Calu3 (cell line): ENCODE measurements around the gene CCDC171. TPM values are rescaled to one million over a fixed set of nuclear protein-coding genes. Genes with fewer than 3 reads are reported as not detected.
A peak's percentile ranks its signal among the peaks of the same experiment; 100 is the strongest.

Experiments
- BruUV-seq: library from RNA; stranded (reverse); fragments of 400-500 nt; replicated peaks from 2 replicates; lab custom pipeline; 2021; lab: Mats Ljungman, UMichigan
- CTCF ChIA-PET: fragments of 300-600 bp; sonication (Branson Sonifier 250); formaldehyde crosslinking; loops from one replicate; lab custom pipeline; 2022; ENCODE audit warnings: antibody characterized with exemption; lab: Charles Lee
- DNase-seq: peaks from one replicate; pipeline ENCODE4 v3.0.0; 2022
- H3K27ac Mint-ChIP-seq: one replicate; pipeline ENCODE4 v1.8.0; 2022; ENCODE audit warnings: mixed read lengths; ENCODE audit not compliant: unreplicated experiment
- H3K27me3 Mint-ChIP-seq: one replicate; pipeline ENCODE4 v1.8.0; 2022; ENCODE audit warnings: mixed read lengths; ENCODE audit not compliant: unreplicated experiment
- H3K36me3 Mint-ChIP-seq: one replicate; pipeline ENCODE4 v1.8.0; 2022; ENCODE audit warnings: mild to moderate bottlenecking, moderate library complexity, mixed read lengths; ENCODE audit not compliant: insufficient read depth, unreplicated experiment
- H3K4me1 Mint-ChIP-seq: one replicate; pipeline ENCODE4 v1.8.0; 2022; ENCODE audit warnings: mild to moderate bottlenecking, low read depth, mixed read lengths; ENCODE audit not compliant: unreplicated experiment
- H3K4me3 Mint-ChIP-seq: one replicate; pipeline ENCODE4 v1.8.0; 2022; ENCODE audit warnings: mild to moderate bottlenecking, low read depth, moderate library complexity, mixed read lengths; ENCODE audit not compliant: unreplicated experiment
- H3K9me3 Mint-ChIP-seq: one replicate; pipeline ENCODE4 v1.8.0; 2022; ENCODE audit warnings: low read depth, mixed read lengths; ENCODE audit not compliant: unreplicated experiment
- intact Hi-C: fragments of 100-400 bp; cut with micrococcal nuclease; formaldehyde crosslinking; loops from one replicate; pipeline ENCODE4 v1.10.0; 2022; ENCODE audit not compliant: unreplicated experiment
- total RNA-seq: library from RNA; stranded (reverse); gene quantifications from 2 replicates; pipeline ENCODE4 v1.2.3, GENCODE V29; 2022
- TF ChIP-seq, protein P1 (sequence below): fragments of 200-600 bp; IDR thresholded peaks from one replicate; pipeline ENCODE4 v1.8.0; 2022; ENCODE audit warnings: antibody characterized with exemption; ENCODE audit not compliant: unreplicated experiment

CCDC171 gene
- total RNA-seq, 1 experiment from 2014 or later: 2.1 TPM

- intact Hi-C loops: no loop called here
- Mint-ChIP-seq H3K36me3 (no peaks in the 10 kb centered on the region), H3K4me1 (peaks cover 17% of the 10 kb centered on the region), H3K27ac (no peak overlapping the region), H3K4me3 (no peak overlapping the region), H3K27me3 (no peaks in the 10 kb centered on the region), H3K9me3 (no peaks in the 10 kb centered on the region)
- TF ChIP-seq, protein P1, sequence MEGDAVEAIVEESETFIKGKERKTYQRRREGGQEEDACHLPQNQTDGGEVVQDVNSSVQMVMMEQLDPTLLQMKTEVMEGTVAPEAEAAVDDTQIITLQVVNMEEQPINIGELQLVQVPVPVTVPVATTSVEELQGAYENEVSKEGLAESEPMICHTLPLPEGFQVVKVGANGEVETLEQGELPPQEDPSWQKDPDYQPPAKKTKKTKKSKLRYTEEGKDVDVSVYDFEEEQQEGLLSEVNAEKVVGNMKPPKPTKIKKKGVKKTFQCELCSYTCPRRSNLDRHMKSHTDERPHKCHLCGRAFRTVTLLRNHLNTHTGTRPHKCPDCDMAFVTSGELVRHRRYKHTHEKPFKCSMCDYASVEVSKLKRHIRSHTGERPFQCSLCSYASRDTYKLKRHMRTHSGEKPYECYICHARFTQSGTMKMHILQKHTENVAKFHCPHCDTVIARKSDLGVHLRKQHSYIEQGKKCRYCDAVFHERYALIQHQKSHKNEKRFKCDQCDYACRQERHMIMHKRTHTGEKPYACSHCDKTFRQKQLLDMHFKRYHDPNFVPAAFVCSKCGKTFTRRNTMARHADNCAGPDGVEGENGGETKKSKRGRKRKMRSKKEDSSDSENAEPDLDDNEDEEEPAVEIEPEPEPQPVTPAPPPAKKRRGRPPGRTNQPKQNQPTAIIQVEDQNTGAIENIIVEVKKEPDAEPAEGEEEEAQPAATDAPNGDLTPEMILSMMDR: no peak
- BruUV-seq: no TSS peak
- CTCF ChIA-PET: no interaction called here
- DNase-seq: no peak
These were observed 10.2 kb upstream of the CCDC171 start for GRCh38 chr9:15542624-15543023.

DNA sequence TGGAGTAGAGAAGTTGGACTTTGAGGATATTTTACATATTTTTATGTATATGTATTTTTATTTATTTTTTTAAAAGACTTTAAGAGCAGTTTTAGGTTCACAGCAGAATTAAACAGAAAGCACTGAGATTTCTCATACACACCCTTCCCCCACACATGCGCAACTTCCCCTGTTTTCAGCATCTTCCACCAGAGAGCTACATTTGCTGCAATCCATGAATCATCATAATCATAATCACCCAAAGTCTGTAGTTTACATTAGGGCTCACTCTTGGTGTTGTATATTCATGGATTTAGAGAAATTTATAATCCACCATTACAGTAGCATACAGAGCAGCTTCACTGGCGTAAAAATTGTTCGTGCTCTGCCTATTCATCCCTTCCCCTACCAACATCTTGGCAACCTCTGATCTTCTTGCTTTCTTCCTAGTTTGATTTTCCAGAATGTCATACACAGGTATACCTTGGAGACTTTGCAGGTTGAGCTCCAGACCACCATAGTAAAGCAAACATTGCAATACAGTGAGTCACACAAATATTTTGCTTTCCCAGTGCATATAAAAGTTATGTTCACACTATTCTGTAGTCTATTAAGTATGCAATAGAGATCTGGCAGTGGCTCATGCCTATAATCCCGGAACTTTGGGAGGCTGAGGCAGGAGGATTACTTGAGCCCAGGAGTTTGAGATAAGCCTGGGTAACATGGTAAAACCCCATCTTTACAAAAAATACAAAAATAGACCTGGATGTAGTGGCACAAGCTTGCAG, 9.6 kb upstream of the CCDC171 start:
- no peak overlapping the region for H3K27ac Mint-ChIP-seq
- H3K36me3 Mint-ChIP-seq: no peaks in the 10 kb centered on the region
- peak overlapping the region; percentile 45 for H3K4me3 Mint-ChIP-seq
- H3K4me1 Mint-ChIP-seq: peaks cover 17% of the 10 kb centered on the region
- BruUV-seq: no TSS peak
- H3K27me3 Mint-ChIP-seq: no peaks in the 10 kb centered on the region
- CTCF ChIA-PET: interaction anchor here (0.6 to 1.3 kb wide), 2 partner anchors 9 to 381 kb away, joined by 3 to 7 read pairs; partner anchors contain the start of gene CCDC171
- H3K9me3 Mint-ChIP-seq: no peaks in the 10 kb centered on the region
- intact Hi-C loops: no loop called here
- DNase-seq: no peak
- TF ChIP-seq, protein P1: no peak

DNA sequence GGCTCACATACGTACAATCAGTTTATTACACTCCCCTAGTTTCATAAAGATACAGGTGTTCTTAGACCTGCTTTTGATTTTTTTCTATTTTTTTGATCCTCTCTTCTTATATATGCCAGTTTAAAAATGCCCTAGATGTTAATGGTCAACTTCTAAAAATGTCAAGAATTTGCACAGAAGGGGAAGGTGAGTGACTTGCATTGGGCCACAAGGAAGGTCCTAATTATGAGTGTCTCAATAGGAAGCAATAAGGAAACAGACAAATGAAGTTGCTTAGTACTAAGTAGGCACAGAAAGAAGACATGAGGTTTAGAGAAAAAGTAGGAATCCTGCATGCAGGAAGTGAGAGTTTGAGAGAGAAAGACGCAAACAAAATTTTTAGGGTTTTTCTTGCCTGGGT, 3.2 kb upstream of the CCDC171 start:
- H3K27me3 Mint-ChIP-seq: no peaks in the 10 kb centered on the region
- CTCF ChIA-PET: no interaction called here

GRCh38 chr9:15553528-15553898, 670 bp downstream of the CCDC171 start:
- H3K27me3 Mint-ChIP-seq: no peaks in the 10 kb centered on the region
- BruUV-seq: no TSS peak
- DNase-seq: no peak
- CTCF ChIA-PET: no interaction called here
- H3K9me3 Mint-ChIP-seq: no peaks in the 10 kb centered on the region
- peaks cover 9% of the 10 kb centered on the region for H3K4me1 Mint-ChIP-seq
- TF ChIP-seq, protein P1: no peak
- H3K27ac Mint-ChIP-seq: peak overlapping the region; percentile 69
- H3K4me3 Mint-ChIP-seq: peak overlapping the region; percentile 94
- intact Hi-C loops: no loop called here
- H3K36me3 Mint-ChIP-seq: peaks cover 18% of the 10 kb centered on the region

More for the DNA sequence above, 3.2 kb upstream of the CCDC171 start:
- BruUV-seq: no TSS peak
- Mint-ChIP-seq H3K27ac (no peak overlapping the region), H3K4me3 (no peak overlapping the region), H3K9me3 (no peaks in the 10 kb centered on the region), H3K4me1 (peaks cover 9% of the 10 kb centered on the region), H3K36me3 (peaks cover 18% of the 10 kb centered on the region)
- intact Hi-C loops: no loop called here
- TF ChIP-seq, protein P1: no peak
- DNase-seq: no peak
